K562 (cell line): ENCODE data around the gene DOCK1. TPM values are rescaled to one million over a fixed set of nuclear protein-coding genes. Genes with fewer than 3 reads are reported as not detected.

Source experiments
- ATAC-seq: fragments of 200-7000 bp; cut with Tn5 transposase; 3 replicates; pipeline ENCODE4 v1.9.1; 2020; ENCODE audit warnings: moderate library complexity
- BruUV-seq: library from RNA; stranded (reverse); fragments of 400-500 nt; replicated peaks from 2 replicates; lab custom pipeline; 2021; lab: Mats Ljungman, UMichigan
- CTCF ChIA-PET: fragments of 300-600 bp; formaldehyde crosslinking; extraction: SDS; loops from one replicate; lab custom pipeline; 2021; ENCODE audit warnings: low intra/inter-chr PET ratio; lab: Yijun Ruan, JAX
- POLR2A ChIA-PET: fragments of 300-600, 350-650 bp; sonication (Branson Sonifier 250); formaldehyde crosslinking; extraction: SDS; loops from one replicate; lab custom pipeline; 2021; ENCODE audit warnings: antibody characterized with exemption, inconsistent platforms; lab: Yijun Ruan, JAX
- DNase-seq, 4 experiments: peaks; one replicate each; pipeline versions ENCODE4 v3.0.0 to v3.0.0-alpha.2; 2011 to 2018; ENCODE audit warnings: low spot score in 3 of 4, mixed read lengths in 3 of 4; ENCODE audit errors: extremely low read depth in 1 of 4
- FAIRE-seq: peaks from 2 replicates; lab custom pipeline; 2011; peaks lifted over from hg19 to GRCh38; lab: Jason Lieb, UNC
- H2AFZ ChIP-seq: 2 replicates; pipeline ENCODE4 v1.6.0; 2011; ENCODE audit warnings: low read depth, low read length, control low read depth, inconsistent platforms
- H3K27ac ChIP-seq: fragments of 200-600 bp; 3 replicates; pipeline ENCODE4 v1.8.0; 2011; ENCODE audit warnings: low read depth, mild to moderate bottlenecking, control low read depth, inconsistent platforms, low read length, moderate library complexity, mixed read lengths; ENCODE audit errors: extremely low read depth
- H3K27me3 ChIP-seq, 2 experiments: fragments of 300-600 bp in 1 of 2; 2 replicates in 1 of 2; 3 replicates in 1 of 2; pipeline versions ENCODE4 v1.6.0 to v1.8.0; 2011; ENCODE audit warnings: inconsistent platforms in 2 of 2, low read length in 2 of 2, mild to moderate bottlenecking in 1 of 2, mixed read lengths in 1 of 2, moderate library complexity in 1 of 2; ENCODE audit not compliant: control insufficient read depth in 2 of 2, insufficient read depth in 2 of 2
- H3K36me3 ChIP-seq: fragments of 300-600 bp; 3 replicates; pipeline ENCODE4 v1.8.0; 2011; ENCODE audit warnings: mild to moderate bottlenecking, low read length, inconsistent platforms; ENCODE audit not compliant: control insufficient read depth, insufficient read depth
- H3K4me1 ChIP-seq, 2 experiments: fragments of 200-600 bp in 1 of 2; replicated peaks in 1 of 2; 2 replicates in 1 of 2; 3 replicates in 1 of 2; pipeline versions ENCODE4 v1.5.1 to v1.8.0; 2011; ENCODE audit warnings: inconsistent platforms in 2 of 2, low read length in 2 of 2, mild to moderate bottlenecking in 1 of 2, mixed read lengths in 1 of 2, moderate library complexity in 1 of 2; ENCODE audit not compliant: control insufficient read depth in 2 of 2, insufficient read depth in 2 of 2
- H3K4me2 ChIP-seq: 2 replicates; pipeline ENCODE4 v1.6.1; 2011; ENCODE audit warnings: low read length, control low read depth, inconsistent platforms, mixed read lengths; ENCODE audit not compliant: insufficient read depth
- H3K4me3 ChIP-seq: fragments of 200-600 bp; sonication (generic), shearing (Covaris generic); 2 replicates; pipeline ENCODE4 v1.5.1; 2016; ENCODE audit warnings: control low read depth, inconsistent platforms
- H3K79me2 ChIP-seq: fragments of 200-600 bp; 3 replicates; pipeline ENCODE4 v1.8.0; 2011; ENCODE audit warnings: low read length, inconsistent platforms; ENCODE audit not compliant: control insufficient read depth, insufficient read depth
- H3K9ac ChIP-seq, 2 experiments: 2 replicates each; pipeline versions ENCODE4 v1.6.0 to v1.6.1; 2011; ENCODE audit warnings: low read depth in 2 of 2, low read length in 2 of 2, control low read depth in 1 of 2, inconsistent platforms in 1 of 2, mild to moderate bottlenecking in 1 of 2, mixed read lengths in 1 of 2; ENCODE audit not compliant: insufficient read depth in 1 of 2
- H3K9me1 ChIP-seq: one replicate; pipeline ENCODE4 v1.6.0; 2011; ENCODE audit warnings: inconsistent platforms, mild to moderate bottlenecking, low read length, moderate library complexity; ENCODE audit not compliant: control insufficient read depth, insufficient read depth
- H3K9me3 ChIP-seq: replicated peaks from 2 replicates; pipeline ENCODE4 v1.5.1; 2011; ENCODE audit warnings: low read depth, low read length, inconsistent platforms; ENCODE audit not compliant: control insufficient read depth, insufficient read depth
- H4K20me1 ChIP-seq: replicated peaks from 2 replicates; pipeline ENCODE4 v1.6.1; 2011; ENCODE audit warnings: low read length, inconsistent platforms, mixed read lengths; ENCODE audit not compliant: control insufficient read depth, insufficient read depth
- ATF3 ChIP-seq, 2 experiments: fragments of 450-650 bp in 1 of 2; sonication (generic) in 1 of 2; formaldehyde crosslinking in 1 of 2; IDR thresholded peaks in 1 of 2; conservative IDR thresholded peaks in 1 of 2; 2 replicates each; pipeline versions ENCODE4 v1.6.1 to v1.8.1; 2016 to 2023; ENCODE audit warnings: mild to moderate bottlenecking in 2 of 2, moderate library complexity in 2 of 2, inconsistent platforms in 1 of 2, missing genetic modification reagents in 1 of 2
- ELK3 ChIP-seq: fragments of 450-650 bp; formaldehyde crosslinking; IDR thresholded peaks from 2 replicates; pipeline ENCODE4 v1.4.0; 2020; ENCODE audit warnings: mild to moderate bottlenecking
- MECOM ChIP-seq: fragments of 250-450 bp; sonication (Bioruptor Pico); IDR thresholded peaks from 2 replicates; pipeline ENCODE4 v1.8.0; 2022; ENCODE audit warnings: inconsistent platforms
- PCBP1 ChIP-seq: fragments of 200-400 bp; formaldehyde crosslinking; IDR thresholded peaks from 2 replicates; pipeline ENCODE4 v1.6.1; 2018; ENCODE audit warnings: mild to moderate bottlenecking, low read depth, low read length; ENCODE audit not compliant: poor library complexity, severe bottlenecking
- PHTF2 ChIP-seq: fragments of 250-450 bp; sonication (Bioruptor Pico); IDR thresholded peaks from 2 replicates; pipeline ENCODE4 v1.5.0; 2021; ENCODE audit warnings: mild to moderate bottlenecking
- SOX6 ChIP-seq: fragments of 450-650 bp; IDR thresholded peaks from 2 replicates; pipeline ENCODE4 v1.6.1; 2014; ENCODE audit warnings: mild to moderate bottlenecking
- TRIM24 ChIP-seq, 2 experiments: fragments of 450-650 bp; IDR thresholded peaks; 2 replicates each; pipeline ENCODE4 v1.6.1; 2016
- ZFP1 ChIP-seq: fragments of 450-650 bp; formaldehyde crosslinking; IDR thresholded peaks from 2 replicates; pipeline ENCODE4 v1.4.0; 2020; ENCODE audit warnings: mild to moderate bottlenecking, mixed read lengths
- ZFPM2 ChIP-seq: fragments of 250-450 bp; sonication (Bioruptor Pico); IDR thresholded peaks from 2 replicates; pipeline ENCODE4 v1.5.1; 2022; ENCODE audit warnings: mild to moderate bottlenecking
- WGBS: fragments of 100-300 bp; shearing (Covaris generic); methylation state at CpG from one replicate; pipeline ENCODE4 v1.1.6; 2016; ENCODE audit warnings: low coverage, mixed read lengths; ENCODE audit not compliant: insufficient coverage; ENCODE audit errors: missing lambda C conversion rate; 5-methylcytosine and 5-hydroxymethylcytosine counted together
- in situ Hi-C: fragments of 300-500 bp; cut with MboI; formaldehyde crosslinking; loops from 4 replicates; pipeline ENCODE4 v1.15.0; 2018; ENCODE audit warnings: inconsistent platforms, mixed read lengths
- intact Hi-C: fragments of 100-400 bp; cut with micrococcal nuclease; formaldehyde crosslinking; loops from 2 replicates; pipeline ENCODE4 v1.14.2; 2022
- polyA plus RNA-seq, 8 experiments: library from polyadenylated mRNA; depleted of rRNA in 4 of 8; stranded (reverse) in 5 of 8; unstranded in 3 of 8; fragments of >200 nt; fragmentation: Nextera tagmentation in 2 of 8; fragmentation: Illumina TruSeq in 1 of 8; extraction: Ambion mirVana in 2 of 8; extraction: Trizol in 1 of 8; gene quantifications; 2 replicates each; pipeline versions ENCODE4 v1.2.1 to v1.2.3, GENCODE V29; 2011 to 2014; ENCODE audit warnings: inconsistent platforms in 1 of 8, missing spikeins in 1 of 8
- total RNA-seq, 7 experiments: library from RNA; depleted of rRNA in 6 of 7; stranded (reverse); fragments of >200 nt in 6 of 7; fragmentation: Illumina TruSeq in 2 of 7; extraction: Trizol in 2 of 7; gene quantifications; 2 replicates each; pipeline versions ENCODE4 v1.2.1 to v1.2.3, GENCODE V29; 2011 to 2021; ENCODE audit warnings: low replicate concordance in 1 of 7

Gene DOCK1
- total and polyA plus RNA-seq, 9 of the 15 experiments (the other 6 are each of a cell fraction or from before 2014, with no cell fraction given): 0.31 TPM; not detected in 8

GRCh38 chr10:127326883-127327282, 421.7 kb downstream of the DOCK1 start:
- FAIRE-seq (no peak), ATAC-seq (no peak), DNase-seq (no peak)
- Histone ChIP-seq H3K4me1 (no peaks in the 10 kb centered on the region), H3K27ac (no peak overlapping the region), H3K36me3 (no peaks in the 10 kb centered on the region), H3K4me3 (no peak overlapping the region), H3K4me2 (no peak overlapping the region), H3K9ac (no peak overlapping the region), H4K20me1 (no peaks in the 10 kb centered on the region), H2AFZ (no peak overlapping the region), H3K27me3 (no peaks in the 10 kb centered on the region), H3K79me2 (no peaks in the 10 kb centered on the region), H3K9me3 (no peaks in the 10 kb centered on the region), H3K9me1 (no peaks in the 10 kb centered on the region)
- in situ Hi-C loops (no loop called here), intact Hi-C loops (no loop called here)
- BruUV-seq: no TSS peak
- ChIA-PET CTCF (no interaction called here), POLR2A (no interaction called here)
- TF ChIP-seq ZFPM2 (CRISPR knock-in tag) (no peak), PHTF2 (no peak), ATF3 (IDR thresholded peaks at IDR 0.05) (no peak), ATF3 (CRISPR knock-in tag; conservative IDR thresholded peaks at IDR 0.05) (no peak), ZFP1 (no peak), TRIM24 (IDR thresholded peaks at IDR 0.05) (no peak), MECOM (CRISPR knock-in tag) (no peak), SOX6 (no peak), ELK3 (CRISPR knock-in tag) (no peak), PCBP1 (no peak)
- WGBS: 0% methylated on average over 3 of the region's 3 CpGs
